ENCODE results near the gene ZFHX3.

DNA sequence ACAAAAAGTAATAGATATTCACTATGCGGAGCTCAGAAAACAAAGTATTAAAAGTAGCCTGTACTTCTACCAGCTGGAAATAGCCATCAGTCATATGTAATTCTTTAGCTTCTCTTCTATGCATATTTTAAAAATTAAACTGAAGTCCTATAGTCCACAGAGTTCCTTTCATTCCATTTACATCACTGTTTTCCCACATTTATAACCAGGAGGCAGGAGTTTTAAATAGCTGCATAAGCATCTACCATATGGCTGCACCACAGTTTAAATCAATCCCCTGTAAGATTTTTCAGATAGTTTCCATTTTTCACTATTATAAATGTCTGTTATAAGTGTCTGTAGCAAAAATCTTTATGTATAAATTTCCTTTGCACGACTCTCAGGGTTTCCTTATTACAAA is 45.1 kb downstream of the ZFHX3 start:
- TF ChIP-seq, protein P1, sequence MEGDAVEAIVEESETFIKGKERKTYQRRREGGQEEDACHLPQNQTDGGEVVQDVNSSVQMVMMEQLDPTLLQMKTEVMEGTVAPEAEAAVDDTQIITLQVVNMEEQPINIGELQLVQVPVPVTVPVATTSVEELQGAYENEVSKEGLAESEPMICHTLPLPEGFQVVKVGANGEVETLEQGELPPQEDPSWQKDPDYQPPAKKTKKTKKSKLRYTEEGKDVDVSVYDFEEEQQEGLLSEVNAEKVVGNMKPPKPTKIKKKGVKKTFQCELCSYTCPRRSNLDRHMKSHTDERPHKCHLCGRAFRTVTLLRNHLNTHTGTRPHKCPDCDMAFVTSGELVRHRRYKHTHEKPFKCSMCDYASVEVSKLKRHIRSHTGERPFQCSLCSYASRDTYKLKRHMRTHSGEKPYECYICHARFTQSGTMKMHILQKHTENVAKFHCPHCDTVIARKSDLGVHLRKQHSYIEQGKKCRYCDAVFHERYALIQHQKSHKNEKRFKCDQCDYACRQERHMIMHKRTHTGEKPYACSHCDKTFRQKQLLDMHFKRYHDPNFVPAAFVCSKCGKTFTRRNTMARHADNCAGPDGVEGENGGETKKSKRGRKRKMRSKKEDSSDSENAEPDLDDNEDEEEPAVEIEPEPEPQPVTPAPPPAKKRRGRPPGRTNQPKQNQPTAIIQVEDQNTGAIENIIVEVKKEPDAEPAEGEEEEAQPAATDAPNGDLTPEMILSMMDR (IDR thresholded peaks at IDR 0.05 in 2 of 3, conservative IDR thresholded peaks at IDR 0.05 in 1 of 3; ENCODE audit: insufficient read depth in 2 of 3, low read depth in 1 of 3, low read length in 3 of 3) = no peak
- TF ChIP-seq ZNF146 (CRISPR knock-in tag; IDR thresholded peaks at IDR 0.05; ENCODE audit: unreplicated experiment) (no peak), SRF (CRISPR knock-in tag; IDR thresholded peaks at IDR 0.05) (no peak), POLR2A (conservative IDR thresholded peaks at IDR 0.05) (no peak), EZH2 (IDR thresholded peaks at IDR 0.05; ENCODE audit: borderline replicate concordance, low read depth, low read length) (no peak), CBX3 (IDR thresholded peaks at IDR 0.05; ENCODE audit: borderline replicate concordance in 1 of 2, low read length in 2 of 2) (no peak), SPI1 (IDR thresholded peaks at IDR 0.05; ENCODE audit: borderline replicate concordance, low read depth, low read length) (no peak)
- TF ChIP-seq, protein P2, sequence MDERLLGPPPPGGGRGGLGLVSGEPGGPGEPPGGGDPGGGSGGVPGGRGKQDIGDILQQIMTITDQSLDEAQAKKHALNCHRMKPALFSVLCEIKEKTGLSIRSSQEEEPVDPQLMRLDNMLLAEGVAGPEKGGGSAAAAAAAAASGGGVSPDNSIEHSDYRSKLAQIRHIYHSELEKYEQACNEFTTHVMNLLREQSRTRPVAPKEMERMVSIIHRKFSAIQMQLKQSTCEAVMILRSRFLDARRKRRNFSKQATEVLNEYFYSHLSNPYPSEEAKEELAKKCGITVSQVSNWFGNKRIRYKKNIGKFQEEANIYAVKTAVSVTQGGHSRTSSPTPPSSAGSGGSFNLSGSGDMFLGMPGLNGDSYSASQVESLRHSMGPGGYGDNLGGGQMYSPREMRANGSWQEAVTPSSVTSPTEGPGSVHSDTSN (CRISPR knock-in tag; IDR thresholded peaks at IDR 0.05; ENCODE audit: low read depth) = no peak
- TF ChIP-seq, protein P2 (tag; conservative IDR thresholded peaks at IDR 0.05; ENCODE audit: low read depth) = no peak
- TF ChIP-seq, protein P3, sequence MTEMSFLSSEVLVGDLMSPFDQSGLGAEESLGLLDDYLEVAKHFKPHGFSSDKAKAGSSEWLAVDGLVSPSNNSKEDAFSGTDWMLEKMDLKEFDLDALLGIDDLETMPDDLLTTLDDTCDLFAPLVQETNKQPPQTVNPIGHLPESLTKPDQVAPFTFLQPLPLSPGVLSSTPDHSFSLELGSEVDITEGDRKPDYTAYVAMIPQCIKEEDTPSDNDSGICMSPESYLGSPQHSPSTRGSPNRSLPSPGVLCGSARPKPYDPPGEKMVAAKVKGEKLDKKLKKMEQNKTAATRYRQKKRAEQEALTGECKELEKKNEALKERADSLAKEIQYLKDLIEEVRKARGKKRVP (CRISPR knock-in tag; IDR thresholded peaks at IDR 0.05) = no peak
- TF ChIP-seq, protein P4, sequence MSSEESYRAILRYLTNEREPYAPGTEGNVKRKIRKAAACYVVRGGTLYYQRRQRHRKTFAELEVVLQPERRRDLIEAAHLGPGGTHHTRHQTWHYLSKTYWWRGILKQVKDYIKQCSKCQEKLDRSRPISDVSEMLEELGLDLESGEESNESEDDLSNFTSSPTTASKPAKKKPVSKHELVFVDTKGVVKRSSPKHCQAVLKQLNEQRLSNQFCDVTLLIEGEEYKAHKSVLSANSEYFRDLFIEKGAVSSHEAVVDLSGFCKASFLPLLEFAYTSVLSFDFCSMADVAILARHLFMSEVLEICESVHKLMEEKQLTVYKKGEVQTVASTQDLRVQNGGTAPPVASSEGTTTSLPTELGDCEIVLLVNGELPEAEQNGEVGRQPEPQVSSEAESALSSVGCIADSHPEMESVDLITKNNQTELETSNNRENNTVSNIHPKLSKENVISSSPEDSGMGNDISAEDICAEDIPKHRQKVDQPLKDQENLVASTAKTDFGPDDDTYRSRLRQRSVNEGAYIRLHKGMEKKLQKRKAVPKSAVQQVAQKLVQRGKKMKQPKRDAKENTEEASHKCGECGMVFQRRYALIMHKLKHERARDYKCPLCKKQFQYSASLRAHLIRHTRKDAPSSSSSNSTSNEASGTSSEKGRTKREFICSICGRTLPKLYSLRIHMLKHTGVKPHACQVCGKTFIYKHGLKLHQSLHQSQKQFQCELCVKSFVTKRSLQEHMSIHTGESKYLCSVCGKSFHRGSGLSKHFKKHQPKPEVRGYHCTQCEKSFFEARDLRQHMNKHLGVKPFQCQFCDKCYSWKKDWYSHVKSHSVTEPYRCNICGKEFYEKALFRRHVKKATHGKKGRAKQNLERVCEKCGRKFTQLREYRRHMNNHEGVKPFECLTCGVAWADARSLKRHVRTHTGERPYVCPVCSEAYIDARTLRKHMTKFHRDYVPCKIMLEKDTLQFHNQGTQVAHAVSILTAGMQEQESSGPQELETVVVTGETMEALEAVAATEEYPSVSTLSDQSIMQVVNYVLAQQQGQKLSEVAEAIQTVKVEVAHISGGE (CRISPR knock-in tag; IDR thresholded peaks at IDR 0.05) = no peak

Measured in K562 (cell line).